GM21786 (cell line): ENCODE results near the gene DYDC2.
"Not testable (repeated sequence)": the region's sequence is repeated elsewhere in the genome, so short reads cannot be mapped to it uniquely, and the experiment has no call there.

ENCODE experiments used
- ATAC-seq: cut with Tn5 transposase; IDR thresholded peaks from one replicate; pipeline ENCODE4 v1.9.1; 2021; ENCODE audit not compliant: unreplicated experiment

Gene DYDC2, protein sequence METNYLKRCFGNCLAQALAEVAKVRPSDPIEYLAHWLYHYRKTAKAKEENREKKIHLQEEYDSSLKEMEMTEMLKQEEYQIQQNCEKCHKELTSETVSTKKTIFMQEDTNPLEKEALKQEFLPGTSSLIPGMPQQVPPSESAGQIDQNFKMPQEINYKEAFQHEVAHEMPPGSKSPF

DNA sequence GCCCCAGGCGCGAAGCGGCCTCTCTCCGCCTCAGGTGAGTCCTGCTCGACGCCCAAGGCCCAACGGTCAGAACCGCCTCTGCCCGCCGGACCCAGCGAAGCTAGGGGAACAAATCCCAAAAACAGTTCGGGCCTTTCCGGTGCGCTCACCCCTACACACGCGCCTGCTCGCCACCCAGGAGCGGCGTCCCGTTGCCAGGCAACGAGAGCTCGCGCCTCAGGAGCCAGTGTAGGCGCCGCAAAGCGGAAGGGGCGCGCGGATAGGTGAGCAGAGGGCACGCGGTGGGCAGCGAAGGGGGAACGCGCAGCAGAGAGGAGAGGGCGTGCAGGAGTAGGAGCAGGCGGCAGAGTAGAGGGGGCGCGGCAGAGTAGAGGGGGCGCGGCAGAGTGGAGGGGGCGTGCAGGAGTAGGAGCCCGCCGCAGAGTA, at the start of gene DYDC2, which contains the start of gene DYDC1:
TSS of gene DYDC2 (plus strand) at position 219 of the 426 bp plus-strand sequence. CDS start 5,663 bp downstream, outside the sequence.
TSS of gene DYDC1 (minus strand) at position 193 of the 426 bp plus-strand sequence. CDS start 4,154 bp downstream, outside the sequence.
- peak; percentile 82 for ATAC-seq

DNA sequence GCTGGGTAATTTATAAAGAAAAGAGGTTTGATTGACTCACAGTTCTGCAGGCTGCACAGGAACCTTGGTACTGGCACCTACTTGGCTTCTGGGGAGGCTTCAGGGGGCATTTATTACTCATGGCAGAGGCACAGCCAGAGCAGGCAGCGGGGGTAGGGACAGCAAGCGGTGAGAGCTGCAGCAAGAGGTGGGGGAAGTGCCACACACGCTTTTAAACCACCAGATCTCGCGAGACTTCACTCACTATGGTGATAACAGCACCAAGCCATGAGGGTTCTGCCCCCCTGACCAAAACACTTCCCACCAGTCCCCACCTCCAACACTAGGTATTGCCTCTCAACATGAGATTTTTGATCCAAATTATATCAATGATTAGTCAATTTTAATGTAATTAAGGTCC, 43.1 kb upstream of the DYDC2 start:
- no peak for ATAC-seq

- no peak for ATAC-seq
Measured at GRCh38 chr10:80315391-80315790, 41.2 kb upstream of the DYDC2 start.

- ATAC-seq: no peak
Measured at GRCh38 chr10:80318742-80319141, 37.8 kb upstream of the DYDC2 start.

- no peak for ATAC-seq
Measured at GRCh38 chr10:80319318-80319717, 37.3 kb upstream of the DYDC2 start.

- no peak for ATAC-seq
Measured at GRCh38 chr10:80319725-80320290, 36.8 kb upstream of the DYDC2 start.

DNA sequence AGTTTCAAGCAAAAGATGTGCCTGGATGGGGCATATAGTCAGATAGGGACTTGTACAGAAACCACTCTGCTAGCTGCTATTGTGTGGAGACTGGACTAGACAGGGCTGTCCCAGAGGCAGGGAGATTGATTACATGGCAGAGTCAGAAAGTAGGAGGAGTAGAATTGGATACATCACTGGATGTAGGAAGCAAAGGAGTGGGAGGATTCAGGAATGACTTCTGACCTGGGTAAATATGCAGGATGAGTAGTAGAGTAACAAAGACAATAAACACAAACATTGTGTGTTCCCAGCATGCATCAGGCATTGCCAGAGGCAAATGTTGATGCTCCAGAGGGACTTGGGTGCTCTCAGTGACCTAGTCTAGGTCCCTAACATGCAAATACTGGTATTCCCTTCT, 36.2 kb upstream of the DYDC2 start:
- ATAC-seq: no peak

DNA sequence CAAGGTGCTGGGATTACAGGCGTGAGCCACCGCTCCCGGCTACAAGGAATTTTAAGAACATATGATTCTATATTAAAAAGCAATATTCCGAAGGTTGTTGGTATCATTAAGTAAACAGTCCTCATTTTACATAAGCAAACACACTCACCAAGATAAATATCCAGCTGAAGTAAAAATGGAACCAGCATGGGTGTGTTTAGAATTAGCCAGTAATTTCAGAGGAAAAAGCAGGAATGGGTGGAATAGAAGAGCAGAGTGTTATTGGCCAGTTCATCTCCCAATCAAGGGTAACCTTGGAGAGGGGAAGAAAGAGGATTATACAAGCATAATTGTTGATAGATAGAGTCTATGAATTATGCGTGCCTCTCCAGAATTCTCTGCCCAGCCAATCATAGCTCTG, 35.4 kb upstream of the DYDC2 start:
- ATAC-seq: no peak

DNA sequence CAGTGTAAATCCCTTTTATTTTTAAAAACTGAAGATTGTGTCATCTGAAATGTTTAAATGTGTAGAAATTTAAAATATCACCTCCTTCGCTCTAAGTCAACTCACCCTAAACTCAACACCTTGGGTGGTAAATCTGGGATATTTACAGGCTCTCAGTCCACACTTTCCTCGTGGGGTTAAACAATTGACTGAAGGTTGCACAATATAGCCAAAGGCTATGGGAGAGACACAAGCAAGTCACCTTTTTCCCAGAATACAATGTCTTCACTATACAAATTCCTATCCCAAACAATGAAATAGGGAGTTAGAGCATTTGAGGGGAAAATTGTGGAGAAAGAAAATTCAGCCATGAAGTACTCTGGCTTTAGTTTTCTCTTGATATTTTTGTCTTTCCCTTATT, 34.4 kb upstream of the DYDC2 start:
- ATAC-seq: no peak

- ATAC-seq: no peak
Measured at GRCh38 chr10:80322711-80323110, 33.9 kb upstream of the DYDC2 start.

DNA sequence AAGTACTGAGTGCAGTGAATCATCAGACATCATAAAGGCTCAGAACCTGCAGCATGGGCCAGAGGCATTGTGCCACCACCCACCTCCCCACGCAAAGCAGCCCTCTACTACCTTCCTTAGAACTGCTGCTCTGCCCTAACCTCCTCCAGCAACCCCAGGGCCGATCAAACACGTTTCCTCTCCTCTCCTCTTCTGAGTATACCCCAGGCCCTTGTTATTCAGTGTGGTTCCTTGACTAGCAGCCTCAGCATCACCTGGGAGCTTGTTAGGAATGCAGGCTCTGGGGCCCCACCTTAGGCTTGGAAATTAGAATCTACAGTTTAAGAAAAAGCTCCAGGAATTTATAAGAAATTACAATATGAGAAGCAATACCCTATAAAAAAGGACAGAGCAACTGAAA, 33.3 kb upstream of the DYDC2 start:
- no peak for ATAC-seq

DNA sequence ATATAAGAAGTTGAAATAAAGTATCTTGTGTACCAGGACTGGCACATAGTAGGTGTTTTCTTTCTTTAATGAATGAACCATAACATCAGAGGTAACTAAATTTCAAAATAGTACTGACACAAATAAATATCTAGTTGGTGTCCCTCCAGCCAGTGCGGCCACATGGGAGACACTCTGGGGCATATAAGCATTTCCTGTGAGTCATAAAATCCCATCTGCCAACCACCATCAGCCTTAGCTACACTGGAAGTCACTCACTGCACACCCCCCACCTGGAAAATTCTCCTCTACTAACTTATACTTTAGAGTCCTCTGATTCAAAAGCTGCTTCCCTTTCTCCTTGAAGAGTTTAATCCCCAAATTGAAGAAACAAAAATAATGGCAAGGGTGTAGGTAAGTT, 32.5 kb upstream of the DYDC2 start:
- no peak for ATAC-seq

DNA sequence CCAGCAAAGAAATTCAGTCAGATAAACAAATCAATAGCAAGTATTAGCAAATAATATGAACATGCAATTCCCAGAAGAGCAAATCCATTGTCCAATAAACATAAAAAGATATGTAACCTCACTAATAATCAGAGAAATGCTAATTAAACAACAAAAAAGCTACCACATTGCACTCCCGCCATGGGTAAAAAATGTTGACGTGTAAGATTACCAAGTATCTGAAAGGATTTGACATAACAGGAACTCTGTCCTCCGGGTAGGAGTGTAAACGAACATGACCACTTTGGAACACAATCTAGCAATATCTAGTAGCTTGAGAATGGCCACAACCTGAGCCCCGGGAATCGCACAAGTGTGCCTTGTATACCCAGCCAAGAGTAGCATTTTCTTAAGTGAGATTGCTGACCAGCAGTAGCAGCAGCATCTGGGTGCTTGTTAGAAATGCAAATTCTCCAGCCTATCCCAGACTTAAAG, 31.7 kb upstream of the DYDC2 start:
- ATAC-seq: no peak

- ATAC-seq: no peak
Measured at GRCh38 chr10:80333983-80334382, 22.6 kb upstream of the DYDC2 start.

- ATAC-seq: no peak
Measured at GRCh38 chr10:80344276-80344675, 12.3 kb upstream of the DYDC2 start.

DNA sequence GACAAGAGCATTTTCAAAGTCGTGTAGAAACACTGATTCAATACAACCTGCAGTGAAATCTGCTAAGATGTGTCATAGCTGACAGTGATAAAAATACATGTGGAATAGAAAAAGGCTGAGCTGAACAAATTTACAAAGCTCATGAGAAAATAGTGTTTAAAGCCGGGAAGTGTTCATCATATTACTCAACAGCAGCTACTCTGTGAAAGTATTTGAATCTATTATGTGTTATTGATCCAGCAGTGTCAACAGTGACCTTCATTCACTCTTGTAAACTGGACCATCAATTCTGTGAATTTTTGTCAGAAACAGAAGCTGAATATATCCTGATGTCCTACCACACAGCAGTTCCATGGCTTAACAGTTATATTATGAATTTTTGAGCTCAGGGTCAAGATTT, 11.7 kb upstream of the DYDC2 start:
- ATAC-seq: no peak

GRCh38 chr10:80350251-80350650, 6.3 kb upstream of the DYDC2 start:
- ATAC-seq: no peak

DNA sequence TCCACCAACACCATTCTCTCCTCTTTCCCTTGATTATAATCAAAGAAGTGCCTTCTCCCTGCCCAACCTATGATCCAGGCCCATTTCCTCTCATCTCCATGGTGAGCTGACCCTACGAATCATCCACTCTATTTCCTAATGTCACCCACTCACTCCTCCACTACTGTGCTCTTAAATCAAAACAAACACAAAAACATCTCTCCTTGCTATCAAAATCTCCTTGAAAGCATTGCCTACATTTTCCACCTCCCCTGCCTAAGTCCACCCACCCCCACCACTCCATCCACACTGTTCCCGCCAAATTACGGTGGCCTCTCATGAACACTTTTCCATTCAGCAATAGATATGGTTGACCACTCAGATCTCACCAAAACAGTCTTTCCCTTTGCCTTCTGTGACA, 5.4 kb upstream of the DYDC2 start:
- ATAC-seq: no peak

DNA sequence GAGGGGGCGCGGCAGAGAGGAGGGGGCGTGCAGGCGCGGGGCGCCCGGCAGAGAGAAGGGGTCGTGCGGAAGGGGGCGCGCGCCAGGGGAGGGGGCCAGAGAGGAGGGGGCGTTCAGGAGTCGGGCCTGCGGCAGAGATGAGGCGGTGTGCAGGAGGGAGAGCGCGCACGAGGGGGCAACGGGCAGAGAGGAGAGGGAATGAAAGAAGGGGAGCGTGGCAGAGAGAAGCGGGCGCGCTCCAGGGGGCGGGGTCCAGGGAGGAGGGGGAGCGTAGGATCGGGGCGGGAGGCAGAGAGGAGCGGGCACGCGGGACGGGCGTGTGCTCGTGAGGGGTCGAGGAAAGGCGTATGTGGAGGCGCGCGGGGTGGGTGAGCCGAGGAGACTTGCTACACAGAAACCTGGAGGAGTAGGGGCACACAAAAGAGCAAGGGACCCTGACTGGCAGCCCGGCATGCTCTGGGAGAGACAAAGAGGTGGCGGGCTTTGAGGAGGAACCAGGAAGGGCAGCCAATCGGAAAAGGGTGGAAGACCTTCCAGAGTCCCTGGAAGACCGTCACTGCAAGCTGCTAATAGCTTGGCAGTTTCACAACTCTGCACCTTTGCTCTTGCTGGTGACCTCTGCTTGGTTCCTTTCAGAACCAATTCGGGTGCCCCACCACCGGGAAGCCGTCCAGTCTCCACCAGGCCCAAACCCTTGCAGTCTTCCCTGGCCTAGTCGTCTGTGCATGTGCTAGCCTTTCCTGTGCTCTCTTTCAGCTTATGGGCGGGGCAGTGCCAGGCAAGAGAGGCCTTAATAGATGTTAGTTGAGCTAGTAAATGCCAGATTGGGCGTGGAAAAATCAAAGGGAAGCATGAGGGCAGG, 639 bp downstream of the DYDC2 start:
- ATAC-seq: no peak

GRCh38 chr10:80357851-80358125, 1.2 kb downstream of the DYDC2 start:
- no peak for ATAC-seq

GRCh38 chr10:80358925-80359324, 2.3 kb downstream of the DYDC2 start:
- ATAC-seq: not testable (repeated sequence)

DNA sequence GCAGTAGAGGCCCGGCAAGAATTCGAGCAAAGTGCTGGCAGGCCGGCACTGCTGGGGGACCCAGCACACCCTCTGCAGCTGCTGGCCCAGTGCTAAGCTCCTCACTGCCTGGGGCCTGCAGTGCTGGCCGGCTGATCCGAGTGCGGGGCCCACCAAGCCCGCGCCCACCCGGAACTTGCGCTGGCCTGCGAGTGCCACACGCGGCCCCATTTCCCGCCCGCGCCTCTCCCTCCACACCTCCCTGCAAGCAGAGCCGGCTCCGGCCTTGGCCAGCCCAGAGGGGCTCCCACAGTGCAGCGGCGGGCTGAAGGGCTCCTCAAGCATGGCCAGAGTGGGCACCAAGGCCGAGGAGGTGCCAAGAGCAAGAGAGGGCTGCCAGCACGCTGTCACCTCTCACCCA, 3.1 kb downstream of the DYDC2 start:
- ATAC-seq: no peak
